22Rv1 (cell line): ENCODE results near the gene FHOD3.
"Not testable (repeated sequence)": the region's sequence is repeated elsewhere in the genome, so short reads cannot be mapped to it uniquely, and the experiment has no call there.

Experiments
- ZFX ChIP-seq: fragments of 450-650 bp; IDR thresholded peaks from 2 replicates; pipeline ENCODE4 v1.6.1; 2017; ENCODE audit warnings: antibody characterized with exemption, borderline replicate concordance
- TF ChIP-seq, protein P1 (sequence below): fragments of 450-650 bp; IDR thresholded peaks from 2 replicates; pipeline ENCODE4 v1.5.1; 2017; ENCODE audit warnings: mild to moderate bottlenecking

DNA sequence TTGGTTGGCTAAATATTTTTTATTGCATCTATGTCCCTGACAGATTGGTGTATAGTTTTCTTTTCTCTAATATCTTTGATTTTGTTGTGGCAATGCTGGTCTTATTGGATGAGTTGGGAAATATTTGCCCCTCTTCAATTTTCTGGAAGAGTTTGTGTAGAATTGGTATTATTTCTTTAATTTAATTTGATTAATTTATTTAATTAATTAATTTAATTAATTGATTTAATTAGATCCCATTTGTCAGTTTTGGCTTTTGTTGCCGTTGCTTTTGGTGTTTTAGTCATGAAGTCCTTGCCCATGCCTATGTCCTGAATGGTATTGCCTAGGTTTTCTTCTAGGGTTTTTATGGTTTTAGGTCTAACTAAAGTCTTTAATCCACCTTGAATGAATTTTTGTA is 253.8 kb downstream of the FHOD3 start:
- TF ChIP-seq, protein P1, sequence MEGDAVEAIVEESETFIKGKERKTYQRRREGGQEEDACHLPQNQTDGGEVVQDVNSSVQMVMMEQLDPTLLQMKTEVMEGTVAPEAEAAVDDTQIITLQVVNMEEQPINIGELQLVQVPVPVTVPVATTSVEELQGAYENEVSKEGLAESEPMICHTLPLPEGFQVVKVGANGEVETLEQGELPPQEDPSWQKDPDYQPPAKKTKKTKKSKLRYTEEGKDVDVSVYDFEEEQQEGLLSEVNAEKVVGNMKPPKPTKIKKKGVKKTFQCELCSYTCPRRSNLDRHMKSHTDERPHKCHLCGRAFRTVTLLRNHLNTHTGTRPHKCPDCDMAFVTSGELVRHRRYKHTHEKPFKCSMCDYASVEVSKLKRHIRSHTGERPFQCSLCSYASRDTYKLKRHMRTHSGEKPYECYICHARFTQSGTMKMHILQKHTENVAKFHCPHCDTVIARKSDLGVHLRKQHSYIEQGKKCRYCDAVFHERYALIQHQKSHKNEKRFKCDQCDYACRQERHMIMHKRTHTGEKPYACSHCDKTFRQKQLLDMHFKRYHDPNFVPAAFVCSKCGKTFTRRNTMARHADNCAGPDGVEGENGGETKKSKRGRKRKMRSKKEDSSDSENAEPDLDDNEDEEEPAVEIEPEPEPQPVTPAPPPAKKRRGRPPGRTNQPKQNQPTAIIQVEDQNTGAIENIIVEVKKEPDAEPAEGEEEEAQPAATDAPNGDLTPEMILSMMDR, result not testable (repeated sequence)
- TF ChIP-seq ZFX, result not testable (repeated sequence)
